Activated CD8-positive, alpha-beta memory T cell treated with anti-CD3 and anti-CD28 coated beads, Interleukin-2, amount 10 ng/mL, durations not matched to agents 7 days and 5 days (primary cell): ENCODE measurements around the gene NKX2-4. TPM values are rescaled to one million over a fixed set of nuclear protein-coding genes. Genes with fewer than 3 reads are reported as not detected.
A peak's percentile ranks its signal among the peaks of the same experiment; 100 is the strongest.
"Not testable (repeated sequence)": the region's sequence is repeated elsewhere in the genome, so short reads cannot be mapped to it uniquely, and the experiment has no call there.

ENCODE experiments used
- ATAC-seq: fragments of 150-1000 bp; cut with Tn5 transposase; one replicate; pipeline ENCODE4 v1.10.0; 2021; ENCODE audit warnings: moderate library complexity
- CTCF ChIA-PET: fragments of 350-600 bp; sonication (Branson Sonifier 250); formaldehyde crosslinking; loops from one replicate; lab custom pipeline; 2021; ENCODE audit warnings: antibody characterized with exemption; lab: Charles Lee
- DNase-seq: peaks from one replicate; pipeline ENCODE4 v3.0.0-alpha.2; 2020
- H3K27ac Mint-ChIP-seq: one replicate; pipeline ENCODE4 v1.8.0; 2021; ENCODE audit warnings: mild to moderate bottlenecking, mixed read lengths
- H3K27me3 Mint-ChIP-seq: one replicate; pipeline ENCODE4 v1.8.0; 2021; ENCODE audit warnings: mixed read lengths
- H3K36me3 Mint-ChIP-seq: one replicate; pipeline ENCODE4 v1.8.0; 2021; ENCODE audit warnings: mild to moderate bottlenecking, mixed read lengths
- H3K4me1 Mint-ChIP-seq: one replicate; pipeline ENCODE4 v1.8.0; 2021; ENCODE audit warnings: mixed read lengths
- H3K4me3 Mint-ChIP-seq: one replicate; pipeline ENCODE4 v1.8.0; 2021; ENCODE audit warnings: mild to moderate bottlenecking, moderate library complexity, mixed read lengths
- H3K9me3 Mint-ChIP-seq: one replicate; pipeline ENCODE4 v1.8.0; 2022; ENCODE audit warnings: low read depth, mixed read lengths
- total RNA-seq, 2 experiments: library from RNA; stranded (reverse); gene quantifications; one replicate each; pipeline ENCODE4 v1.2.3, GENCODE V29; 2021

Gene NKX2-4
- total RNA-seq = not detected

DNA sequence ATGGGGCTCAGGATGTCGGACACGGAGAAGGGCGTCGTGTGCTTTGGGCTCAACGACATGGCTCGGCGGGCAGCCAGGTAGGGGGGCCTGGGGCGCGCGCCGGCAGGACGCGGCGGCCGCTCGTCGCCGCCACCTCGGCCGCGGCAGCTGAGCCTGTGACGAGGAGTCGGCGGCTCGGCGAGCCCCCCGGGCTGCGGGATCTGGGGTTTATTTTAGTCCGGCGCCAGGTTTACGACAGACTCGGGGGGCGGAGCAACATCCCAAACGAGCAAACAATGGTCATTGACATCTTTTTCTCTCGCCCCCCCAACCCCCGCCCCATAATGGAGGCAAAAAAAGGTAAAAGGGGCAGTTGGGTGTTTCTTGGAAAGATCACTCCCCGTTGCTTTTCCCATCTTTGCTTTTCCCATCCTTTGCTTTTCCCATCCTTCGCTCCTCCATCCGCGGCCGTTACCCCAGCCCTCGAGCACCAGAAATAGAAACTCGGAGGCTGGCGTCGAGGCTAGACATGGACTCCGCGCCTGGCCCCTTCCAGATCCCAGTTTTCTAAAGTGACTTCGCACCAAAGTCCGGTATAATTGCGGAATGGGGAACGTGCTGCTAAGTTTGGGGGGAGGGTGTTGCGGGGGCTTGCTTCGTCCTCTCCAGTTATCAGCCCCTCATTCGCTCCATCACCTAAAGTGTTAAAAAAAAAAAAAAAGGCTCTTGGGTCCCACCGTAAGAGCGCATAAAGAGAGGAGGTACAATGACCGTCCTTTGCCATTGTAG is at the start of gene NKX2-4:
Gene NKX2-4, minus strand, starts transcription at position 186 of the 768 bp plus-strand sequence. Its CDS starts 127 bp downstream, at position 59.
- ATAC-seq (no peak), DNase-seq (no peak)
- Mint-ChIP-seq H3K36me3 (peaks cover 3% of the 10 kb centered on the region), H3K27ac (peak within 1 kb of the TSS; percentile 59), H3K4me3 (peak within 1 kb of the TSS; percentile 49), H3K4me1 (peaks cover 16% of the 10 kb centered on the region), H3K27me3 (peaks cover 79% of the 10 kb centered on the region), H3K9me3 (no peaks in the 10 kb centered on the region)
- CTCF ChIA-PET = no interaction called here

DNA sequence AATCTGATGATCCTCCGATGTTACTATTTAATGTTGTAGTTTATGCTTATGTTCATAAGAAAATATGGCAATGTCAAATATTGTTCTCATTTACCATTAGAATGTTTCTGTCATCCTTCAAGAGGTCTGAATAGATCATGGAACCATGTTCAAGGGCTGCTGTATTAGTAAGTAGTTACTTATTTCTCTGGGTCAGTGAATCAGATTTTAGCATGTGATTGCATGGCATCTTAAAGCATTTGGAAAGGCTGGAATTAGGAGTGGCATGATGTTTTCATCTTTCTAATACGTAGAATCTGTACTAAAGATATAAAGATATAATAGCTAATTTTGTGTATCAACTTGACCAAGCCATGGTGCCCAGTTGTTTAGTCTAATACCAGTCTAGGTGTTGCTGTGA is 40.5 kb upstream of the NKX2-4 start:
- no peak for DNase-seq
- Mint-ChIP-seq H3K36me3 (no peaks in the 10 kb centered on the region), H3K9me3 (no peaks in the 10 kb centered on the region), H3K4me1 (no peaks in the 10 kb centered on the region), H3K4me3 (no peak overlapping the region), H3K27me3 (peaks cover 32% of the 10 kb centered on the region), H3K27ac (no peak overlapping the region)
- no peak for ATAC-seq
- CTCF ChIA-PET = no interaction called here

DNA sequence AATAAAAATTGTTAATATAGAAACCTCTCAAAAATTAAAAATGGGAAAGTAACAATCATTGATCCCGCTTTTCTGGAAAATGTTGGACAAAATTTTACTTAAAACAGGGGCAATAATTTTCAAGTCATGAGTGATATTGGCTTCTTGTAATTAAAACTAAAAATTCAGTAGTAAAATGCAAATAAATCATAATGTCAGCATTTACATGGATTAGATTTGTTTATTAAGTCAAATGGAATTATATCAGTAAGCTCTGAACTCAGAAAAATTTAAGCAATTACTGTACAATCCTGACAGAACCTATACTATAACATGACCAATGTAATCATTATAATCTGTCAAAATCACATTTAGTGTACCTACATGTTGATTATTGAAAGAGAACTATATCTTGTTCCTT is 39.9 kb upstream of the NKX2-4 start:
- DNase-seq (no peak), ATAC-seq (no peak)
- H3K36me3 Mint-ChIP-seq = no peaks in the 10 kb centered on the region
- no peak overlapping the region for H3K4me3 Mint-ChIP-seq
- no peak overlapping the region for H3K27ac Mint-ChIP-seq
- H3K4me1 Mint-ChIP-seq = no peaks in the 10 kb centered on the region
- CTCF ChIA-PET = no interaction called here
- peaks cover 33% of the 10 kb centered on the region for H3K27me3 Mint-ChIP-seq
- H3K9me3 Mint-ChIP-seq = no peaks in the 10 kb centered on the region

DNA sequence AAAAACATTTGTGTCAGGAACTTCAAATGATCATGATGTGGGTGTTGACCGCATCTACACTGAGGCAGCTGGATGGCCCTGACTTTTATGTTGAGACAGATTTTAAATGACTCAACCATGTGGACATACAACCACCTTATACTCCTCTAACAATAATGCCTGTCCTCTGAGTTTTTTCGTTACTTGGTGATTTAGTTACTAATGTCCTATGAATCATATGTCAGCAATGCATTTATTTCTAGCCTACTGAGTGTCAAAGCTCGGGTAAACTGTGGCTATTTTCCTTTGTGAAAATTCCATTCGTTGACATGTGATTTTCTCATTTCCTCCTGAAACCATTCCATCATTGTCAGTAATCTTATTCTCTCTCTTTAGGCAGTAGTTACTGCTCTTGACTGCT is 38.9 kb upstream of the NKX2-4 start:
- ATAC-seq (no peak), DNase-seq (no peak)
- no peak overlapping the region for H3K27ac Mint-ChIP-seq
- H3K27me3 Mint-ChIP-seq = peaks cover 31% of the 10 kb centered on the region
- no peaks in the 10 kb centered on the region for H3K9me3 Mint-ChIP-seq
- H3K4me1 Mint-ChIP-seq = no peaks in the 10 kb centered on the region
- H3K36me3 Mint-ChIP-seq = no peaks in the 10 kb centered on the region
- H3K4me3 Mint-ChIP-seq = no peak overlapping the region
- CTCF ChIA-PET = no interaction called here

DNA sequence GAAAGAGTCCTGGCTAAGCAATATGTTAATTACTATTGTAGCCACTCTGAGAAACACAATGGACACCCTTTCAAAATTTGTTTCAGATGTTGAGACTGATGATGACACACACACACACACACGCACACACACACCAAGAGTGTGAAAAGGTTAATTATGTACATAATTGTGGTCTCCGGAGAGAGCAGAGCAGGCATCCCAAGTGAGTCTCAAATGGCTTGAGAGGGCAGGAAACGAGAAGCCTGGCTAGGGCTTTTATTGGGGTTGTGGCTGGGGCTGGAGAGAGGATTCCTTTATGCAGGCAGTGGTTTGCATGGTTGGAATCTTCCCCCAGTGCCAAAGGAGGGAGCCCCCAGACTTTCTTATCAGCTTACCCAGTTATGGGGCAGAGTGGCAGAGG is 38.2 kb upstream of the NKX2-4 start:
- Mint-ChIP-seq H3K36me3 (no peaks in the 10 kb centered on the region), H3K4me1 (no peaks in the 10 kb centered on the region), H3K27ac (no peak overlapping the region), H3K4me3 (no peak overlapping the region), H3K9me3 (no peaks in the 10 kb centered on the region), H3K27me3 (peaks cover 27% of the 10 kb centered on the region)
- CTCF ChIA-PET = no interaction called here
- ATAC-seq (no peak), DNase-seq (no peak)

DNA sequence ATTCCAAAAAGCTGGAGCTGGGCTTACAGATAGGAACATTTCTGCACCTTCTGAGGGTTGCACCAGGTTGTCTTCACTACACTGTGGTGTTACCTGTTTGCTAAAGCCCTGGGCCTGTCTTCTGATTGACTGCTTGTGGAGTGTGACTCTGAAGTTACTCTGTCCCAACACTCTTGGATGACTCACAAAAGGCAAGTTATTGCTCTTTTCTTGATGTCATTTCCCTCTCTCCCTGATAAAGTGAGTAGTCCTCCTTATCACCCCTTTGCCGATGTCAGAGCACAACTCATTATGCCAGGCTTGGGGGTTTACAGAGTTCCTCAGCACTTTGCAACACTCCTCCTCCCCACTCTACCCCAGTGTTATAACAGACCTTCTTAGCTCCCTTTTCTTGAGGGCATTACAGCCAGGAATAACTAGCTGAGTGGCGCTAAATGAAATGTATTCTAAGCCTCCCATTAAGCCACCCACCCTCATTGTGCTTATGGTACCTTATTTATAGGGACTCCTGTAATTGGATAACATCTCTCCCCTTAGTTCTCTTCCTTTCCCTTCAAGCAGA is 36.1 kb upstream of the NKX2-4 start:
- no peaks in the 10 kb centered on the region for H3K36me3 Mint-ChIP-seq
- DNase-seq (no peak), ATAC-seq (no peak)
- H3K27me3 Mint-ChIP-seq = peaks cover 28% of the 10 kb centered on the region
- no peaks in the 10 kb centered on the region for H3K4me1 Mint-ChIP-seq
- no peak overlapping the region for H3K27ac Mint-ChIP-seq
- no peaks in the 10 kb centered on the region for H3K9me3 Mint-ChIP-seq
- CTCF ChIA-PET = interaction anchor here (1.2 kb wide), 1 partner anchor 197 kb away, joined by 3 read pairs; no protein-coding TSS in a partner anchor
- no peak overlapping the region for H3K4me3 Mint-ChIP-seq

DNA sequence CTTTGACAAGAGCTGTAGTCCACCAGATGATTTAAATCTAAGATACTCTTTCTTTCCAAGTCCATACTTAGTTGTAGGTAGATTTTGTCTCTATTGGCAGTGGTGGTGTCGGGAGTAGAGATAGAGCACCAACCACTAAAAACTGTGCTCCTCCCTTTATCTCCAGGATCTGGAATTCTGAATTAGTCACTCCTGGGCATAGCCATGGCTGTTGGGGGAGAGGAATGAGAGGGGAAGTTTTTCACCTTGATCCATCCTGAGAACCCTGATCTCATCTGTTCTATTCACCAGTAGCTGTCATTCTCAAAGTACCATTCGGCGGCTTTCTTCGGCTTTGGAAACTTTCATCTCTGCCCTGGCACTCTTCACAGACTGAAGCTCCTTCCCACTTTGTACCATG is 35.6 kb upstream of the NKX2-4 start:
- Mint-ChIP-seq H3K4me3 (no peak overlapping the region), H3K36me3 (no peaks in the 10 kb centered on the region), H3K4me1 (no peaks in the 10 kb centered on the region), H3K27ac (no peak overlapping the region), H3K9me3 (no peaks in the 10 kb centered on the region), H3K27me3 (peaks cover 31% of the 10 kb centered on the region)
- no peak for ATAC-seq
- CTCF ChIA-PET = interaction anchor here (1.2 kb wide), 1 partner anchor 197 kb away, joined by 3 read pairs; no protein-coding TSS in a partner anchor
- DNase-seq = no peak

DNA sequence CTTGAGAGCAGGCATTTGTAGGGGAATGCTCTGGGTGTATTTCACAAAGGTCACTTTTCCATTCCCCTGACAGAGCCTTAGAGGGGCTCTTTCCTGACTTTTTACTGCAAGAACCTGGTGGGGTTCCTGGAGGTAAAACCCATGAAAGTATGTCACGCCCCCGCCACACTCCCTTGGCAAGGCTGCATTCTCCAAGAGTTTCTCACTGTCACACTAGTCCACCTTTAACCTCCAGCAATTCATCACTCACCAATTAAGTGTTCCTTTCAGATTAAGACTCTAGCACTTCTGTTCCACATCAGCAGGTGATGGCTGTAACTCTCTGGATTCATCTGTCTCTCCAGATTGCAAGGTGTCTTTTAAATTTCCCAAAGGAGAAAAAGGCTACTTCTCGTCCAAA is 32.7 kb upstream of the NKX2-4 start:
- CTCF ChIA-PET = no interaction called here
- no peak for DNase-seq
- H3K9me3 Mint-ChIP-seq = peaks cover 5% of the 10 kb centered on the region
- no peak overlapping the region for H3K4me3 Mint-ChIP-seq
- H3K27me3 Mint-ChIP-seq = peaks cover 18% of the 10 kb centered on the region
- ATAC-seq = no peak
- no peaks in the 10 kb centered on the region for H3K36me3 Mint-ChIP-seq
- H3K27ac Mint-ChIP-seq = no peak overlapping the region
- no peaks in the 10 kb centered on the region for H3K4me1 Mint-ChIP-seq

DNA sequence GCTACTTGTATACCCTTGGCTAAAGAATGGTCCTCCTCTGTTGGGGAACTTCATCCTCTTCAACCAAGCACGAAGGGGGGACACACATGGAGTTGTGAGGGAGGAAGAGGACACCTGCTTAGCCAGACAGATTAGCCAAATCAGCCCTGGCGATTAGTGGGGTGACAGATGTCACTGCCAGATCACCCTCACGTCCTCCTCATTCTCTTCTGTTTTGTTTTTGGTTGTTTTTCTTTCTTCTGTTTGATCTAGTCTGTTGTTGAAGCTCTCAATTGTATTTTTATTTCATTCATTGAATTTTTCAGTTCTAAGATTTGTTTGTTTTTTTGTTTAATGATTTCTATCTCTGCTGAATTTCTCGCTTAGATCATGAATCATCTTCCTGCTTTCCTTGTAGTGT is 27.5 kb upstream of the NKX2-4 start:
- Mint-ChIP-seq H3K27ac (no peak overlapping the region), H3K9me3 (peaks cover 8% of the 10 kb centered on the region), H3K4me1 (no peaks in the 10 kb centered on the region), H3K4me3 (no peak overlapping the region), H3K36me3 (no peaks in the 10 kb centered on the region), H3K27me3 (peaks cover 6% of the 10 kb centered on the region)
- DNase-seq (no peak), ATAC-seq (no peak)
- CTCF ChIA-PET = interaction anchor here (1.3 kb wide), 1 partner anchor 80 kb away, joined by 3 read pairs; no protein-coding TSS in a partner anchor

DNA sequence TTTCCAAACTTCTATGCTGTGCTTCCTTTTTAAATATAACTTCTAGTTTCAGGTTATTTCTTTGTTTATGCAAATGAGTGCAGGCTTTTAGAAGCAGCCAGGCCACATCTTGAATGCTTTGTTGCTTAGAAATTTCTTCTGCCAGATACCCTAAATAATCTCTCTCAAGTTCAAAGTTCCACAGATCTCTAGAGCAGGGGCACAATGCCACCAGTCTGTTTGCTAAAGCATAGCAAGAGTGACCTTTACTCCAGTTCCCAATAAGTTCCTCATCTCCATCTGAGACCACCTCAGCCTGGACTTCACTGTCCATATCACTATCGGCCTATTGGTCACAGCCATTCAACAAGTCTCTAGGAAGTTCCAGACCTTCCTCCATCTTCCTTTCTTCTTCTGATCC is 26.4 kb upstream of the NKX2-4 start:
- H3K27me3 Mint-ChIP-seq, H3K4me1 Mint-ChIP-seq, CTCF ChIA-PET, ATAC-seq, H3K4me3 Mint-ChIP-seq, DNase-seq, H3K36me3 Mint-ChIP-seq, H3K9me3 Mint-ChIP-seq, H3K27ac Mint-ChIP-seq: not testable (repeated sequence)

DNA sequence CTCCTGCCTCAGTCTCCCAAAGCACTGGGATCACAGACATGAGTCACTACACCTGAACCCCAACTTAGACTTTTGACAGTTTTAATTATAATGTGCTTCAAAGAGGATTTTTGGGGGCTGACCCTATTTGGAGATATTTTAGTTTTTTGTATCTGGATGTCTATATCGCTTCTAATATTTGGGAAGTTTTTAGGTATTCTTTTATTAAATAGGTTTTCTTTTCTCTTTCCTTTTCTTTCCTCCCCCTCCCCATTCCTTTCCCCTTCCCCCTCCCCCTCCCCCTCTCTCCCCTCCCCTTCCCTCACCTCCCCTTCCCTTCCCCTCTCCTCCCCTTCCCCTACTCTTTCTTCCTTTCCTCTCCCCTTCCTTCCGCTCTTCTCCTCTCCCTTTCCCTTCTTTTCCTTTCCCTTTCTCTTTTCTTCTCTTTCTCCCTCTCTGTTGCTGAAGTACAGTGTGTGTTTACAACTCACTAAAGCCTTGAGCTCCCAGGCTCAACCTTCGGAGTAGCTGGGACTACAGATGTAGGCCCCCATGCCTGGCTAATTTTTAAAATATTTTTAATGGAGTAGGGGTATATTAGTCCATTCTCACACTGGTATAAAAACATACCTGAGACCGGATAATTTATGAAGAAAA is 24.4 kb upstream of the NKX2-4 start:
- peaks cover 8% of the 10 kb centered on the region for H3K9me3 Mint-ChIP-seq
- no peak overlapping the region for H3K27ac Mint-ChIP-seq
- CTCF ChIA-PET = no interaction called here
- H3K4me3 Mint-ChIP-seq = no peak overlapping the region
- no peak for ATAC-seq
- H3K27me3 Mint-ChIP-seq = peaks cover 4% of the 10 kb centered on the region
- H3K36me3 Mint-ChIP-seq = peaks cover 2% of the 10 kb centered on the region
- H3K4me1 Mint-ChIP-seq = no peaks in the 10 kb centered on the region
- DNase-seq = no peak

DNA sequence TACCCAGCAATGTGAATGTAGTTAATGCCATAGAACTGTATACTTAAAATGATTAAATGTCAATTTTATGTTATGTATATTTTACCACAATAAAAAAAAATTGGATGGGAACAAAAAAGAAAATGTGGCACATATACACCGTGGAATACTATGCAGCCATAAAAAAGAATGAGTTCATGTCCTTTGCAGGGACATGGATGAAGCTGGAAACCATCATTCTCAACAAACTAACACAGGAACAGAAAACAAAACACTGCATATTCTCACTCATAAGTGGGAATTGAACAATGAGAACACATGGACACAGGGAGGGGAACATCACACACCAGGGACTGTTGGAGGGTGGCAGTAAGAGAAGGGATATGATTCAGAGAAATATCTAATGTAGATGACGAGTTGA is 21.8 kb upstream of the NKX2-4 start:
- DNase-seq, ATAC-seq, CTCF ChIA-PET, H3K36me3 Mint-ChIP-seq, H3K9me3 Mint-ChIP-seq, H3K27ac Mint-ChIP-seq, H3K4me1 Mint-ChIP-seq, H3K4me3 Mint-ChIP-seq: not testable (repeated sequence)
- H3K27me3 Mint-ChIP-seq = peaks cover 22% of the 10 kb centered on the region

DNA sequence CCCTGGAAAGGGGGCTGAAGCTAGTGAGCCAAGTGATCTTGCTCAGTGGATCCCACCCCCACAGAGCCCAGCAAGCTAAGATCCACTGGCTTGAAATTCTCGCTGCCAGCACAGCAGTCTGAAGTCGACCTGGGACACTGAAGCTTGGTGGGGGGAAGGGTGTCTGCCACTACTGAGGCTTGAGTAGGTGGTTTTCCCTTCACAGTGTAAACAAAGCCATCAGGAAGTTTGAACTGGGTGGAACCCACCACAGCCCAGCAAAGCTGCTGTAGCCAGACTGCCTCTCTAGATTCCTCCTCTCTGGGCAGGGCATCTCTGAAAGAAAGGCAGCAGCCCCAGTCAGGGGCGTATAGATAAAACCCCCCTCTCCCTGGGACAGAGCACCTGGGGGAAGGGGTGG is 16.7 kb upstream of the NKX2-4 start:
- H3K27ac Mint-ChIP-seq, DNase-seq, CTCF ChIA-PET: not testable (repeated sequence)

DNA sequence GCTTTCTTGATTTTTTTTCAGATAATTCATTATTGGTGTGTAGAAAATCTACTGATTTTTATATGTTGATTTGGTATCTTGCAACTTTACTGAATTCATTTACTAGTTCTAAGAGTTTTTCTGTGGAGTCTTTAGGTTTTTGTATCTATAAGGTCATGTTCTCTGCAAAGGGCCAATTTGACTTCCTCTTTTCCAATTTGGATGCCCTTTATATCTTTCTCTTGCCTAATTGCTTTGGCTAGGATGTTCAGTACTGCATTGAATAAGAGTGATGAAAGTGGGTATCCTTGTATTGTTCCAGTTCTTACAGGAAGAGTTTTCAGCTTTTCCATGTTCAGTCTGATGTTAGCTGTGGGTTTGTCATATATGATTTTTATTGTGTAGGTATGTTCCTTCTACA is 14.4 kb upstream of the NKX2-4 start:
- no peak for ATAC-seq
- H3K27ac Mint-ChIP-seq = no peak overlapping the region
- peaks cover 3% of the 10 kb centered on the region for H3K4me1 Mint-ChIP-seq
- H3K27me3 Mint-ChIP-seq = peaks cover 53% of the 10 kb centered on the region
- H3K9me3 Mint-ChIP-seq = peaks cover 2% of the 10 kb centered on the region
- CTCF ChIA-PET = no interaction called here
- no peak for DNase-seq
- H3K4me3 Mint-ChIP-seq = no peak overlapping the region
- H3K36me3 Mint-ChIP-seq = peaks cover 1% of the 10 kb centered on the region

More for the DNA sequence above, 16.7 kb upstream of the NKX2-4 start:
- H3K36me3 Mint-ChIP-seq, H3K4me1 Mint-ChIP-seq, H3K9me3 Mint-ChIP-seq, ATAC-seq, H3K4me3 Mint-ChIP-seq: not testable (repeated sequence)
- H3K27me3 Mint-ChIP-seq = peaks cover 50% of the 10 kb centered on the region
